IPS-18a (cell line): ENCODE measurements around the gene KRT17.
"Not testable (repeated sequence)": the region's sequence is repeated elsewhere in the genome, so short reads cannot be mapped to it uniquely, and the experiment has no call there.

Source experiments
- H3K27ac ChIP-seq: one replicate; pipeline ENCODE4 v1.5.1; 2013; ENCODE audit warnings: low read length
- H3K27me3 ChIP-seq: one replicate; pipeline ENCODE4 v1.6.1; 2013; ENCODE audit warnings: mild to moderate bottlenecking, low read length; ENCODE audit not compliant: control insufficient read depth, insufficient read depth
- H3K36me3 ChIP-seq: one replicate; pipeline ENCODE4 v1.6.1; 2013; ENCODE audit warnings: low read depth, low read length; ENCODE audit not compliant: control insufficient read depth
- H3K4me1 ChIP-seq: one replicate; pipeline ENCODE4 v1.6.1; 2013; ENCODE audit warnings: low read depth, low read length; ENCODE audit not compliant: control insufficient read depth
- H3K4me3 ChIP-seq: one replicate; pipeline ENCODE4 v1.5.1; 2013; ENCODE audit warnings: low read length
- H3K9ac ChIP-seq: one replicate; pipeline ENCODE4 v1.6.1; 2013; ENCODE audit warnings: mild to moderate bottlenecking, low read length, moderate library complexity
- H3K9me3 ChIP-seq: one replicate; pipeline ENCODE4 v1.6.1; 2013; ENCODE audit warnings: low read depth, low read length; ENCODE audit not compliant: control insufficient read depth

Gene KRT17

GRCh38 chr17:41620583-41621434 is 3.6 kb downstream of the KRT17 start:
- Histone ChIP-seq H3K27ac (no peak overlapping the region), H3K9me3 (no peaks in the 10 kb centered on the region), H3K4me1 (no peaks in the 10 kb centered on the region), H3K9ac (no peak overlapping the region), H3K27me3 (no peaks in the 10 kb centered on the region), H3K4me3 (no peak overlapping the region), H3K36me3 (no peaks in the 10 kb centered on the region)

- H3K4me3 ChIP-seq, H3K9ac ChIP-seq, H3K9me3 ChIP-seq, H3K4me1 ChIP-seq, H3K36me3 ChIP-seq, H3K27ac ChIP-seq, H3K27me3 ChIP-seq: not testable (repeated sequence)
These were observed 4.3 kb downstream of the KRT17 start for GRCh38 chr17:41619927-41620582.

- H3K27me3 ChIP-seq, result no peaks in the 10 kb centered on the region
- no peak overlapping the region for H3K9ac ChIP-seq
- H3K4me3 ChIP-seq, result no peak overlapping the region
- H3K36me3 ChIP-seq, result no peaks in the 10 kb centered on the region
- no peaks in the 10 kb centered on the region for H3K4me1 ChIP-seq
- H3K27ac ChIP-seq, result no peak overlapping the region
- no peaks in the 10 kb centered on the region for H3K9me3 ChIP-seq
These were observed 5.1 kb downstream of the KRT17 start for GRCh38 chr17:41619036-41619926.

- no peaks in the 10 kb centered on the region for H3K36me3 ChIP-seq
- no peaks in the 10 kb centered on the region for H3K9me3 ChIP-seq
- no peaks in the 10 kb centered on the region for H3K4me1 ChIP-seq
- no peak overlapping the region for H3K9ac ChIP-seq
- H3K27me3 ChIP-seq, result no peaks in the 10 kb centered on the region
- H3K27ac ChIP-seq, result no peak overlapping the region
- H3K4me3 ChIP-seq, result no peak overlapping the region
These were observed 5.9 kb downstream of the KRT17 start for GRCh38 chr17:41618341-41619035.

GRCh38 chr17:41617698-41618097 is 6.7 kb downstream of the KRT17 start:
- Histone ChIP-seq H3K27me3 (no peaks in the 10 kb centered on the region), H3K9ac (no peak overlapping the region), H3K9me3 (no peaks in the 10 kb centered on the region), H3K4me1 (no peaks in the 10 kb centered on the region), H3K27ac (no peak overlapping the region), H3K36me3 (no peaks in the 10 kb centered on the region), H3K4me3 (no peak overlapping the region)

GRCh38 chr17:41617136-41617535 is 7.2 kb downstream of the KRT17 start:
- H3K27ac ChIP-seq, result no peak overlapping the region
- no peaks in the 10 kb centered on the region for H3K4me1 ChIP-seq
- no peaks in the 10 kb centered on the region for H3K36me3 ChIP-seq
- no peaks in the 10 kb centered on the region for H3K9me3 ChIP-seq
- no peaks in the 10 kb centered on the region for H3K27me3 ChIP-seq
- H3K4me3 ChIP-seq, result no peak overlapping the region
- no peak overlapping the region for H3K9ac ChIP-seq

GRCh38 chr17:41616486-41616885 is 7.9 kb downstream of the KRT17 start:
- H3K27me3 ChIP-seq, H3K27ac ChIP-seq, H3K4me1 ChIP-seq, H3K4me3 ChIP-seq, H3K9me3 ChIP-seq, H3K9ac ChIP-seq, H3K36me3 ChIP-seq: not testable (repeated sequence)

GRCh38 chr17:41615454-41615853 is 8.9 kb downstream of the KRT17 start:
- H3K9me3 ChIP-seq, result no peaks in the 10 kb centered on the region
- no peaks in the 10 kb centered on the region for H3K36me3 ChIP-seq
- H3K4me3 ChIP-seq, result no peak overlapping the region
- H3K27me3 ChIP-seq, result no peaks in the 10 kb centered on the region
- no peaks in the 10 kb centered on the region for H3K4me1 ChIP-seq
- no peak overlapping the region for H3K9ac ChIP-seq
- no peak overlapping the region for H3K27ac ChIP-seq

GRCh38 chr17:41614767-41615166 is 9.6 kb downstream of the KRT17 start:
- not testable (repeated sequence) for H3K27me3 ChIP-seq, H3K36me3 ChIP-seq, H3K4me1 ChIP-seq, H3K9ac ChIP-seq, H3K27ac ChIP-seq, H3K4me3 ChIP-seq, H3K9me3 ChIP-seq

- H3K9me3 ChIP-seq, result no peaks in the 10 kb centered on the region
- H3K4me1 ChIP-seq, result no peaks in the 10 kb centered on the region
- H3K4me3 ChIP-seq, result no peak overlapping the region
- H3K36me3 ChIP-seq, result no peaks in the 10 kb centered on the region
- H3K27me3 ChIP-seq, result no peaks in the 10 kb centered on the region
- no peak overlapping the region for H3K9ac ChIP-seq
- H3K27ac ChIP-seq, result no peak overlapping the region
These were observed 10.3 kb downstream of the KRT17 start for GRCh38 chr17:41614098-41614497.
